ENCODE measurements around the gene CABP7.

CABP7 gene

DNA sequence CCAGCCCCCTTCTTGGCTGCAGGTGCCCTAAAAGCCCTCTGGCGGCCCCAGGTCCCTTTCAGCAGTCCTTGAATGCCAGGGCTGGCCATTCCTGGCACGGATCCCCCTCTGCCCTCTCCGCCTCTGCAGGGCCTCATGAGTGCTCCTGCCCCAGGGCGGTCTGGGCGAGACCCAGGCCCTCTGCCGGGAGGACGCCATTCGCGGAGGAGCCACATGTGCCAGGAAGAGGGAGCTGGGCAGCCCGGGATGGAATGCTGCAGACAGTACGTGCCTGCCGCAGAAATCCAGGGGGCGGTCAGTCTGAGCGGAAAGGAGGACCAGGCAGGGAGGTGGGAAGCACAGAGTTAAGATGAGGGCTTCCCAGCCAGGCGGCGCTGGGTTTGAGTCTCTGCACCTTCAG, 2.8 kb downstream of the CABP7 start:
- TF ChIP-seq, protein P1, sequence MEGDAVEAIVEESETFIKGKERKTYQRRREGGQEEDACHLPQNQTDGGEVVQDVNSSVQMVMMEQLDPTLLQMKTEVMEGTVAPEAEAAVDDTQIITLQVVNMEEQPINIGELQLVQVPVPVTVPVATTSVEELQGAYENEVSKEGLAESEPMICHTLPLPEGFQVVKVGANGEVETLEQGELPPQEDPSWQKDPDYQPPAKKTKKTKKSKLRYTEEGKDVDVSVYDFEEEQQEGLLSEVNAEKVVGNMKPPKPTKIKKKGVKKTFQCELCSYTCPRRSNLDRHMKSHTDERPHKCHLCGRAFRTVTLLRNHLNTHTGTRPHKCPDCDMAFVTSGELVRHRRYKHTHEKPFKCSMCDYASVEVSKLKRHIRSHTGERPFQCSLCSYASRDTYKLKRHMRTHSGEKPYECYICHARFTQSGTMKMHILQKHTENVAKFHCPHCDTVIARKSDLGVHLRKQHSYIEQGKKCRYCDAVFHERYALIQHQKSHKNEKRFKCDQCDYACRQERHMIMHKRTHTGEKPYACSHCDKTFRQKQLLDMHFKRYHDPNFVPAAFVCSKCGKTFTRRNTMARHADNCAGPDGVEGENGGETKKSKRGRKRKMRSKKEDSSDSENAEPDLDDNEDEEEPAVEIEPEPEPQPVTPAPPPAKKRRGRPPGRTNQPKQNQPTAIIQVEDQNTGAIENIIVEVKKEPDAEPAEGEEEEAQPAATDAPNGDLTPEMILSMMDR (IDR thresholded peaks at IDR 0.05; ENCODE audit: low read length, missing control alignments): no peak
- no peak for DNase-seq (ENCODE audit: low read depth)
- H3K4me3 ChIP-seq (replicated peaks; ENCODE audit: low read depth, low read length): no peak overlapping the region

DNA sequence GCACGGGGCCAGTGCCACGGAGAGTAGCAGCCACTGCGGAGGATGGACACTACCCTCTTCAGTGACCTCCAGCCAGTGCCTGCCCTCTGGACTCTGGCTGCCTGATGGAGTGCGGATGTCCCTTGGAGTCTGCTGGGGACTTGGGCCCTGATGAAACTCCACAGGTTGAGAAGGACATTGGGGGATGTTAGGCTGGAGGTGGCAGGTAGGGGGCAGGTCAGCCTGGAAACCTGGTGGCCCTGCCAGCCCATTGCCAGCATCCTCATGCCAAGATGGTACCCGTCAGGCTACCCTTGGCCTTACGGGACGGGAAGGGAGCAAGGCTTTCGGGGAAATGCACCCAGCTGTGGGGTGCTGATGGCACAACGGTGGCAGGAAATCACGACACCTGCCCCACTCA, 4.0 kb downstream of the CABP7 start:
- no peak overlapping the region for H3K4me3 ChIP-seq (replicated peaks; ENCODE audit: low read depth, low read length)
- no peak for DNase-seq (ENCODE audit: low read depth)
- TF ChIP-seq, protein P1 (IDR thresholded peaks at IDR 0.05; ENCODE audit: low read length, missing control alignments): no peak

DNA sequence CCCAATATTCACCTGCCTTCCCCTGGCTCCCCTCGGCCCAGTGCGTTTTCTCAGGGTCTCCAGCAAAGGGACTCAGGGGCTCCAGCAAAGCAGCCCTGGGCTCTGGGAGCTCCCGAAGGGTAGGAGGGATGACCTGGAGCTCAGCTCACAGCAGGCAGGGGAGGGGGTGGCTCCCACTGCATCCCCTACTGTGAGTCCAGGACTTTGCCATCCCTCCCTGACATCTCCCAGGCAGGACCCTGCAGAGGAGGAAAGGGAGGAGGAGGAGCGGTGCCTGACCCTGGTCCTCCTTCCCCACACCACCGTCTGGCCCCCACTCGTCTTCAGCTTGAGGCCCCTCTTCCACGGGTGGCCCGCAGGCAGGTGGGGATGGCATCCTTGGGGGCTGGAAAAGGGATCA, 5.0 kb downstream of the CABP7 start:
- TF ChIP-seq, protein P1 (IDR thresholded peaks at IDR 0.05; ENCODE audit: low read length, missing control alignments): no peak

DNA sequence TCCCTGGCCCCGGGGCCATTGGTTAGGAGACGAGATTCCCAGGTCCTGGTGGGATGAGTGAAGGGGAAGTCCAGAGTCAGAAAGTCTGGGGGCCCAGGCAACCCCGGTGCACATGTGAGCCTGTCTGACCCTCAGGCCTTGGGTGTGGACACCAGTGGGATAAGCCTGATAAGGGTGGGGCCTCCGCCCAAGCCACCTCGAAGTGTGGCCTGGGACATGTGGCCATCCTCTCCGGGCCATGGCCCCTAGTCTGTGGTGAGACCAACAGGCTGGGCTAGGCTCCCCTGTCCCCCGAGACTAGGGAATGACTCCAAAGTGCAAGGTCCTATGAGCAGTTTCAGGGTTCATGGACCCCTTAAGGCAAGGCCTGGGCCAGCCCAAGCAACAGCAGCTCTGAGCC, 6.3 kb downstream of the CABP7 start:
- TF ChIP-seq, protein P1 (IDR thresholded peaks at IDR 0.05; ENCODE audit: low read length, missing control alignments): no peak

More for the DNA sequence above, 5.0 kb downstream of the CABP7 start:
- DNase-seq (ENCODE audit: low read depth): no peak
- H3K4me3 ChIP-seq (replicated peaks; ENCODE audit: low read depth, low read length): no peak overlapping the region

DNA sequence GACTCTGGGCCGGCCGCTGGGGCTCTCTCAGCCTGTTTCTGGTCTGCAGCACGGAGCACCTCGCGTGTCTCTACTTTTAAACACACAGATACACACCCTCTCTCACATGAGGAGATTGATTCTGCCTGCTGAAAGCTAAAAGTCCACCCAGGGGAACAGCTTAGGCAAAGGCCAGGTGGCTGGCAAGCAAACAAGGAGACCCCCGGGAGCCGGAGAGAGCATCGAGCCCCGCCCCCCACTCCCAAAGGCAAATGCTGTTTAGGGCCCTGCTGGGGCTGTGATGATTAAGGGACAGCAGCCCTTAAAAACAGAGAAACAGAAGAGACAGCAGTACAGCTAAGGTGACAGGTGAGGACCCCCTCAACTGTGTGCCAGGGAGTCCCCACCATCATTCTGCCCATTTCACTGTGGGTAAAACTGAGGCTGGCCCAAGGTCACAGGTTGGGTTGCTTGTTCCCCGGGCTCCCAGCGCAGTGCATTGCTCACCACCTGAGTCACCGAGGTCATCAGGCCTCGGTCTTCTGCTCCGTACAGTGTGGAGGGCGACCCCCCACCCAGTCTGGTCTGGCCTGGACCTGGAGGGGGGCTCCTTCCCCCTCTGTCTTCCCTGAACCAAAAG, 6.8 kb downstream of the CABP7 start:
- TF ChIP-seq, protein P1 (IDR thresholded peaks at IDR 0.05; ENCODE audit: low read length, missing control alignments): no peak
- no peak overlapping the region for H3K4me3 ChIP-seq (replicated peaks; ENCODE audit: low read depth, low read length)
- no peak for DNase-seq (ENCODE audit: low read depth)

More for the DNA sequence above, 6.3 kb downstream of the CABP7 start:
- no peak overlapping the region for H3K4me3 ChIP-seq (replicated peaks; ENCODE audit: low read depth, low read length)
- no peak for DNase-seq (ENCODE audit: low read depth)

DNA sequence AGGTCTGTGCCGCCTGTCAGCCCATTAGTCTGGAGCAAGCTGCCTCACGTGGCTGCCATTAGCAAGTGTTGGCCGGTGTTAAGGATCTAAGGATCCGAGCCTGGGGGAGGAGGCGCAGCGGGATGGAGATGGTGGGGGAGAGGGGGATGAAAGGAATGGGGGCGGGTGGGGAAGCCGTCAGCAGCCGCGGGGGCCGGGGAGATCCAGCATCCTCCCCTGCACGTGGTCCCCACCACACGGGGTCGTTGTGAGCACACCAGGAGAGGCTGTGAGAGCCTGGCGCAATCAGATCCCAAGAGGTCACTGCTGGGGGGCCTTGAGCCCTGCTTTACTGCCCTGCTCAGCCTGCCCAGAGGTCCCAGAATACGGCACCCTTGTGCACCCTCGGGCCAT, 7.3 kb downstream of the CABP7 start:
- H3K4me3 ChIP-seq (replicated peaks; ENCODE audit: low read depth, low read length): no peak overlapping the region
- TF ChIP-seq, protein P1 (IDR thresholded peaks at IDR 0.05; ENCODE audit: low read length, missing control alignments): peak; percentile 44
- peak; percentile 50 for DNase-seq (ENCODE audit: low read depth)

DNA sequence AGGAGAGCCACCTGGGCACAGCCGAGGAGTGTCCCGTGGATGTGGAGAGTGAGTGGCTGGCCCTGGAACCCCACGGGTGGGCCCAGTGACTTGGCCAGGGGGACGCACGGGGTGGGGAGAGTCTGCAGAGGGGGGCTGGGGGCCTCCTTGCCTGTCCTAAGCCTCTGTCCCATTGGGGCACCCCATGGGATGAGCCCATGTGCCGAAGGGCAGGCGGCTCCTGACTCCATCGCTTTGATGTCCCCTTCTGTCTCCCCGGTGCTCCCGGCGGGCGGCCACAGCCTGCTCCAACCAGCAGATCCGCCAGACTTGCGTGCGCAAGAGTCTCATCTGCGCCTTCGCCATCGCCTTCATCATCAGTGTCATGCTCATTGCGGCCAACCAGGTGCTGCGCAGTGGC, 9.4 kb downstream of the CABP7 start:
- TF ChIP-seq, protein P1 (IDR thresholded peaks at IDR 0.05; ENCODE audit: low read length, missing control alignments): no peak
- no peak for DNase-seq (ENCODE audit: low read depth)

More for the DNA sequence above, 9.4 kb downstream of the CABP7 start:
- H3K4me3 ChIP-seq (replicated peaks; ENCODE audit: low read depth, low read length): no peak overlapping the region
